Amniotic epithelial cell (primary cell): ENCODE results near the gene SLC29A3.

Experiments used
- DNase-seq: peaks from one replicate; pipeline ENCODE4 v3.0.0-alpha.2; 2010; ENCODE audit warnings: low read depth

Gene SLC29A3

GRCh38 chr10:71371750-71372166 is 52.7 kb downstream of the SLC29A3 start:
- no peak for DNase-seq

- no peak for DNase-seq
Measured at GRCh38 chr10:71372882-71373495, 53.9 kb downstream of the SLC29A3 start.

GRCh38 chr10:71374481-71375233 is 55.6 kb downstream of the SLC29A3 start:
- no peak for DNase-seq

GRCh38 chr10:71375952-71376351 is 56.9 kb downstream of the SLC29A3 start:
- no peak for DNase-seq

GRCh38 chr10:71378336-71379117 is 59.5 kb downstream of the SLC29A3 start:
- no peak for DNase-seq

- no peak for DNase-seq
Measured at GRCh38 chr10:71379118-71379766, 60.2 kb downstream of the SLC29A3 start.

GRCh38 chr10:71380841-71381240 is 61.8 kb downstream of the SLC29A3 start:
- DNase-seq = no peak

- no peak for DNase-seq
Measured at GRCh38 chr10:71381611-71382010, 62.6 kb downstream of the SLC29A3 start.

- DNase-seq = no peak
Measured at GRCh38 chr10:71382028-71382427, 63.0 kb downstream of the SLC29A3 start.

GRCh38 chr10:71382757-71383156 is 63.7 kb downstream of the SLC29A3 start:
- peak; percentile 76 for DNase-seq

GRCh38 chr10:71383972-71384687 is 65.1 kb downstream of the SLC29A3 start:
- peak; percentile 24 for DNase-seq

GRCh38 chr10:71388171-71388570 is 69.1 kb downstream of the SLC29A3 start:
- DNase-seq = no peak

GRCh38 chr10:71388583-71389310 is 69.7 kb downstream of the SLC29A3 start:
- DNase-seq = no peak

- no peak for DNase-seq
Measured at GRCh38 chr10:71389768-71390460, 70.9 kb downstream of the SLC29A3 start.

GRCh38 chr10:71390461-71390835 is 71.4 kb downstream of the SLC29A3 start:
- no peak for DNase-seq

GRCh38 chr10:71390921-71391690 is 72.0 kb downstream of the SLC29A3 start:
- no peak for DNase-seq

- DNase-seq = no peak
Measured at GRCh38 chr10:71391701-71392100, 72.6 kb downstream of the SLC29A3 start.

- no peak for DNase-seq
Measured at GRCh38 chr10:71392292-71392691, 73.2 kb downstream of the SLC29A3 start.
